ENCODE measurements around the gene POLD4. TPM values are rescaled to one million over a fixed set of nuclear protein-coding genes. Genes with fewer than 3 reads are reported as not detected.

The POLD4 gene
- total RNA-seq, 1 donor from 2014 or later = 47.0 TPM

GRCh38 chr11:67400251-67400941, 47.0 kb upstream of the POLD4 start:
- peak overlapping the region; percentile 99 for H3K4me3 ChIP-seq
- peaks cover 6% of the 10 kb centered on the region for H3K27me3 ChIP-seq (ENCODE audit: low read depth)
- intact Hi-C loops (cut with micrococcal nuclease) = no loop called here
- peaks cover 48% of the 10 kb centered on the region for H3K36me3 ChIP-seq
- H3K27ac ChIP-seq (replicated peaks) = peak overlapping the region; percentile 99
- H3K9me3 ChIP-seq (replicated peaks) = no peaks in the 10 kb centered on the region
- no peak for DNase-seq
- H3K4me1 ChIP-seq = peaks cover 68% of the 10 kb centered on the region
- TF ChIP-seq CTCF (IDR thresholded peaks at IDR 0.05; ENCODE audit: borderline replicate concordance) = no peak

GRCh38 chr11:67398661-67399563, 45.6 kb upstream of the POLD4 start:
- peaks cover 50% of the 10 kb centered on the region for H3K36me3 ChIP-seq
- H3K27ac ChIP-seq (replicated peaks) = no peak overlapping the region
- no peak for TF ChIP-seq CTCF (IDR thresholded peaks at IDR 0.05; ENCODE audit: borderline replicate concordance)
- peaks cover 68% of the 10 kb centered on the region for H3K4me1 ChIP-seq
- intact Hi-C loops (cut with micrococcal nuclease) = loop anchor here (10.0 kb wide), 1 partner anchor 106 kb away; the partner anchor contains the start of genes CDK2AP2 and PITPNM1
- no peak overlapping the region for H3K4me3 ChIP-seq
- H3K27me3 ChIP-seq (ENCODE audit: low read depth) = no peaks in the 10 kb centered on the region
- no peaks in the 10 kb centered on the region for H3K9me3 ChIP-seq (replicated peaks)
- DNase-seq = no peak

GRCh38 chr11:67397986-67398660, 44.8 kb upstream of the POLD4 start:
- no peak for TF ChIP-seq CTCF (IDR thresholded peaks at IDR 0.05; ENCODE audit: borderline replicate concordance)
- H3K27me3 ChIP-seq (ENCODE audit: low read depth) = no peaks in the 10 kb centered on the region
- H3K9me3 ChIP-seq (replicated peaks) = no peaks in the 10 kb centered on the region
- intact Hi-C loops (cut with micrococcal nuclease) = loop anchor here (10.0 kb wide), 1 partner anchor 107 kb away; the partner anchor contains the start of genes CDK2AP2 and PITPNM1
- peaks cover 57% of the 10 kb centered on the region for H3K36me3 ChIP-seq
- no peak for DNase-seq
- H3K4me1 ChIP-seq = peaks cover 62% of the 10 kb centered on the region
- H3K4me3 ChIP-seq = no peak overlapping the region
- H3K27ac ChIP-seq (replicated peaks) = no peak overlapping the region

GRCh38 chr11:67397536-67397935, 44.2 kb upstream of the POLD4 start:
- peaks cover 61% of the 10 kb centered on the region for H3K4me1 ChIP-seq
- H3K4me3 ChIP-seq = no peak overlapping the region
- intact Hi-C loops (cut with micrococcal nuclease) = loop anchor here (10.0 kb wide), 1 partner anchor 107 kb away; the partner anchor contains the start of genes CDK2AP2 and PITPNM1
- H3K36me3 ChIP-seq = peaks cover 57% of the 10 kb centered on the region
- TF ChIP-seq CTCF (IDR thresholded peaks at IDR 0.05; ENCODE audit: borderline replicate concordance) = no peak
- no peaks in the 10 kb centered on the region for H3K27me3 ChIP-seq (ENCODE audit: low read depth)
- no peaks in the 10 kb centered on the region for H3K9me3 ChIP-seq (replicated peaks)
- no peak for DNase-seq
- no peak overlapping the region for H3K27ac ChIP-seq (replicated peaks)

Data from left ventricle myocardium inferior (tissue), 1 donor.